NB4 (cell line): ENCODE data around the gene DUS2.

Source experiments
- CTCF ChIP-seq: IDR thresholded peaks from one replicate; pipeline ENCODE4 v1.5.1; 2012; ENCODE audit warnings: low read depth, low read length
- POLR2A ChIP-seq: IDR thresholded peaks from 2 replicates; pipeline ENCODE4 v1.6.1; 2011; ENCODE audit warnings: mild to moderate bottlenecking; ENCODE audit not compliant: insufficient read length; ENCODE audit errors: extremely low read depth
- TF ChIP-seq, protein P1 (sequence below): IDR thresholded peaks from 2 replicates; pipeline ENCODE4 v1.6.1; 2011; ENCODE audit warnings: low read depth, low read length

DNA sequence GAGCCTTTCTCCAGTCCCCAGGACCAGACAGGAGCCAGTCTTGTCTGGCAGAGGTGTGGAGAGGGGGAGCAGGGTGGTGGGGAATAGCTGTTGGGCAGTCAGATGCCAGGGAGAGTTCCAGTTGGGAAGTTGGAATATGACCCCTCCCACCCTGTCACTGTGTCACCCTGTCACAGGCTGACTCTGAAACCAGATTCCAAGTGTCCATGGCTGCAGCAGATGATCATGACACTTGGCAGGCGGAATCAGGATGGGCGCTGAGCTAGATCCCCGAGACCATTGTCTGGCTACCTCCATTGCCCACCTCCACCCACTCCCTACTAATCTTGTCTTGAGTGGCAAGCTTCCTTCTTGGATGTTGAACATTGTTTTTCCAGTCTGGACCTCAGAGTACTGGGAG lies 52.9 kb downstream of the DUS2 start:
- no peak for TF ChIP-seq POLR2A
- no peak for TF ChIP-seq CTCF
- TF ChIP-seq, protein P1, sequence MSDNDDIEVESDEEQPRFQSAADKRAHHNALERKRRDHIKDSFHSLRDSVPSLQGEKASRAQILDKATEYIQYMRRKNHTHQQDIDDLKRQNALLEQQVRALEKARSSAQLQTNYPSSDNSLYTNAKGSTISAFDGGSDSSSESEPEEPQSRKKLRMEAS = no peak
